ENCODE data around the gene MLLT3. TPM values are rescaled to one million over a fixed set of nuclear protein-coding genes. Genes with fewer than 3 reads are reported as not detected.

Gene MLLT3
- total and polyA plus RNA-seq, 2 of the 8 experiments (the other 6 are each of a cell fraction or from before 2014, with no cell fraction given) = 5.9 to 9.6 TPM

- TF ChIP-seq HDAC2 (IDR thresholded peaks at IDR 0.05; ENCODE audit: borderline replicate concordance in 1 of 2, low read depth in 2 of 2, low read length in 2 of 2) = no peak
Observed at GRCh38 chr9:20540169-20540863, 82.0 kb downstream of the MLLT3 start (continued).

Measured in H1 (cell line).